HepG2 (cell line): ENCODE measurements around the gene PIP4K2B. TPM values are rescaled to one million over a fixed set of nuclear protein-coding genes. Genes with fewer than 3 reads are reported as not detected.

ENCODE experiments used
- ARID2 ChIP-seq: sonication (generic); formaldehyde crosslinking; IDR thresholded peaks from 2 replicates; pipeline ENCODE4 v1.8.1; 2022; ENCODE audit warnings: mild to moderate bottlenecking, missing genetic modification reagents, borderline replicate concordance
- ASH2L ChIP-seq: fragments of 300-600, 200-600 bp; sonication (generic); IDR thresholded peaks from 2 replicates; pipeline ENCODE4 v1.7.0; 2017; ENCODE audit warnings: low read depth, mild to moderate bottlenecking, moderate library complexity, mixed read lengths, low read length; ENCODE audit not compliant: insufficient read length
- ATF2 ChIP-seq: sonication (generic); formaldehyde crosslinking; IDR thresholded peaks from 2 replicates; pipeline ENCODE4 v1.4.0; 2020; ENCODE audit warnings: missing genetic modification reagents
- CBX5 ChIP-seq: sonication (generic); formaldehyde crosslinking; IDR thresholded peaks from 2 replicates; pipeline ENCODE4 v1.4.0; 2020; ENCODE audit warnings: missing genetic modification reagents, borderline replicate concordance
- DPF2 ChIP-seq: sonication (generic); formaldehyde crosslinking; IDR thresholded peaks from 2 replicates; pipeline ENCODE4 v1.4.0; 2020; ENCODE audit warnings: mild to moderate bottlenecking, low read depth, missing genetic modification reagents, borderline replicate concordance
- FOXA1 ChIP-seq, 2 experiments: fragments of 450-650 bp in 1 of 2; sonication (generic) in 1 of 2; formaldehyde crosslinking in 1 of 2; IDR thresholded peaks; 2 replicates each; pipeline versions ENCODE4 v1.4.0 to v1.6.1; 2016 to 2020; ENCODE audit warnings: missing genetic modification reagents in 1 of 2
- HDAC1 ChIP-seq: sonication (generic); formaldehyde crosslinking; IDR thresholded peaks from 2 replicates; pipeline ENCODE4 v1.5.1; 2020; ENCODE audit warnings: mild to moderate bottlenecking, missing genetic modification reagents
- KMT2B ChIP-seq: IDR thresholded peaks from 2 replicates; pipeline ENCODE4 v1.6.1; 2016; ENCODE audit warnings: missing genetic modification reagents, missing compliant biosample characterization
- MBNL3 ChIP-seq: fragments of 250-450 bp; sonication (Bioruptor Pico); conservative IDR thresholded peaks from 2 replicates; pipeline ENCODE4 v1.8.0; 2022; ENCODE audit warnings: mild to moderate bottlenecking, inconsistent platforms
- MXD1 ChIP-seq: sonication (generic); formaldehyde crosslinking; IDR thresholded peaks from 2 replicates; pipeline ENCODE4 v1.4.0; 2020; ENCODE audit warnings: mild to moderate bottlenecking, missing genetic modification reagents
- NAIF1 ChIP-seq: sonication (generic); formaldehyde crosslinking; IDR thresholded peaks from 2 replicates; pipeline ENCODE4 v1.5.0; 2020; ENCODE audit warnings: mild to moderate bottlenecking, missing genetic modification reagents, borderline replicate concordance
- PAXIP1 ChIP-seq: sonication (generic); formaldehyde crosslinking; conservative IDR thresholded peaks from 2 replicates; pipeline ENCODE4 v1.4.0; 2020; ENCODE audit warnings: mild to moderate bottlenecking, missing genetic modification reagents, moderate library complexity
- PHF5A ChIP-seq: IDR thresholded peaks from one replicate; pipeline ENCODE4 v1.6.1; 2018; ENCODE audit warnings: low read depth, missing genetic modification reagents; ENCODE audit not compliant: unreplicated experiment
- SIN3A ChIP-seq: IDR thresholded peaks from 2 replicates; pipeline ENCODE4 v1.6.1; 2011; ENCODE audit warnings: low read depth, mild to moderate bottlenecking, control low read depth, low read length, borderline replicate concordance
- SP2 ChIP-seq: sonication (generic); formaldehyde crosslinking; IDR thresholded peaks from 2 replicates; pipeline ENCODE4 v1.5.1; 2020; ENCODE audit warnings: mild to moderate bottlenecking, missing genetic modification reagents
- ZFP36L1 ChIP-seq: sonication (generic); formaldehyde crosslinking; IDR thresholded peaks from 2 replicates; pipeline ENCODE4 v1.8.0; 2022; ENCODE audit warnings: mild to moderate bottlenecking, missing genetic modification reagents, moderate library complexity
- ZFP90 ChIP-seq: sonication (generic); formaldehyde crosslinking; IDR thresholded peaks from 2 replicates; pipeline ENCODE4 v1.8.0; 2022; ENCODE audit warnings: missing genetic modification reagents, mild to moderate bottlenecking, inconsistent platforms, borderline replicate concordance
- ZMAT3 ChIP-seq: sonication (generic); formaldehyde crosslinking; conservative IDR thresholded peaks from 2 replicates; pipeline ENCODE4 v1.7.0; 2021; ENCODE audit warnings: missing genetic modification reagents
- ZNF136 ChIP-seq: sonication (generic); formaldehyde crosslinking; IDR thresholded peaks from 2 replicates; pipeline ENCODE4 v1.8.1; 2022; ENCODE audit warnings: low read depth, mild to moderate bottlenecking, moderate library complexity, missing genetic modification reagents
- ZNF234 ChIP-seq: sonication (generic); formaldehyde crosslinking; conservative IDR thresholded peaks from 2 replicates; pipeline ENCODE4 v1.5.1; 2020; ENCODE audit warnings: mild to moderate bottlenecking, missing genetic modification reagents
- ZNF430 ChIP-seq: sonication (generic); formaldehyde crosslinking; IDR thresholded peaks from 2 replicates; pipeline ENCODE4 v1.9.0; 2021; ENCODE audit warnings: mild to moderate bottlenecking, missing genetic modification reagents
- ZNF441 ChIP-seq: sonication (generic); formaldehyde crosslinking; IDR thresholded peaks from 2 replicates; pipeline ENCODE4 v1.7.0; 2021; ENCODE audit warnings: missing genetic modification reagents, borderline replicate concordance
- ZNF549 ChIP-seq: sonication (generic); formaldehyde crosslinking; IDR thresholded peaks from 2 replicates; pipeline ENCODE4 v1.5.0; 2020; ENCODE audit warnings: missing genetic modification reagents
- ZNF550 ChIP-seq: sonication (generic); formaldehyde crosslinking; IDR thresholded peaks from 2 replicates; pipeline ENCODE4 v1.4.0; 2020; ENCODE audit warnings: mild to moderate bottlenecking, missing genetic modification reagents, borderline replicate concordance
- ZNF615 ChIP-seq: sonication (generic); formaldehyde crosslinking; IDR thresholded peaks from 2 replicates; pipeline ENCODE4 v1.5.0; 2020; ENCODE audit warnings: mild to moderate bottlenecking, missing genetic modification reagents, borderline replicate concordance
- ZSCAN9 ChIP-seq: IDR thresholded peaks from 2 replicates; pipeline ENCODE4 v1.6.1; 2016; ENCODE audit warnings: borderline replicate concordance
- polyA plus RNA-seq, 8 experiments: library from polyadenylated mRNA; depleted of rRNA in 3 of 8; stranded (reverse) in 7 of 8; unstranded in 1 of 8; fragments of >200 nt; fragmentation: Illumina TruSeq in 4 of 8; extraction: Trizol in 4 of 8; gene quantifications; 2 replicates each; pipeline versions ENCODE4 v1.2.1 to v1.2.3, GENCODE V29; 2011 to 2016; ENCODE audit warnings: low read depth in 4 of 8, missing spikeins in 1 of 8, mixed read lengths in 1 of 8; ENCODE audit not compliant: insufficient read depth in 1 of 8
- total RNA-seq, 5 experiments: library from RNA; depleted of rRNA; stranded (reverse); fragments of >200 nt; fragmentation: Illumina TruSeq; extraction: Trizol; gene quantifications; 2 replicates each; pipeline ENCODE4 v1.2.3, GENCODE V29; 2016; ENCODE audit warnings: low read depth in 1 of 5

Gene PIP4K2B
- total and polyA plus RNA-seq, 2 of the 13 experiments (the other 11 are each of a cell fraction or from before 2014, with no cell fraction given) = 20.4 to 54.0 TPM

- no peak for TF ChIP-seq NAIF1
- no peak for TF ChIP-seq DPF2 (CRISPR knock-in tag)
- TF ChIP-seq PAXIP1 (CRISPR knock-in tag) = no peak
- no peak; the same call in 1 of the 2 replicates for TF ChIP-seq SP2
- no peak for TF ChIP-seq KMT2B
- no peak for TF ChIP-seq ZMAT3 (CRISPR knock-in tag)
- TF ChIP-seq ZNF615 (CRISPR knock-in tag) = no peak
- no peak for TF ChIP-seq ZNF136 (CRISPR knock-in tag)
- TF ChIP-seq ZNF441 (CRISPR knock-in tag) = 0 out of 2 replicates have a peak, but pooled peaks have one; percentile 15
- no peak for TF ChIP-seq ZNF430 (CRISPR knock-in tag)
- TF ChIP-seq MBNL3 (CRISPR knock-in tag) = no peak
- no peak for TF ChIP-seq ZFP90 (CRISPR knock-in tag)
- TF ChIP-seq FOXA1 (IDR thresholded peaks at IDR 0.05) = no peak
- TF ChIP-seq FOXA1 (CRISPR knock-in tag; IDR thresholded peaks at IDR 0.05) = no peak
- TF ChIP-seq ZSCAN9 (CRISPR knock-in tag) = no peak
- TF ChIP-seq MXD1 (CRISPR knock-in tag) = peak; percentile 85
- TF ChIP-seq ASH2L = no peak
- peak; percentile 80; the same call in 1 of the 2 replicates for TF ChIP-seq SIN3A
- no peak; the same call in 1 of the 2 replicates for TF ChIP-seq ATF2 (CRISPR knock-in tag)
- TF ChIP-seq ZNF550 (CRISPR knock-in tag) = no peak
- TF ChIP-seq ZNF234 (CRISPR knock-in tag) = no peak
- peak; percentile 52; the same call in 1 of the 2 replicates for TF ChIP-seq HDAC1 (CRISPR knock-in tag)
- no peak for TF ChIP-seq CBX5 (CRISPR knock-in tag)
- no peak for TF ChIP-seq ARID2 (CRISPR knock-in tag)
- TF ChIP-seq PHF5A (CRISPR knock-in tag) = peak; percentile 74
- TF ChIP-seq ZFP36L1 (CRISPR knock-in tag) = peak; percentile 56; the same call in 1 of the 2 replicates
- TF ChIP-seq ZNF549 (CRISPR knock-in tag) = no peak
Measured at GRCh38 chr17:38729886-38730525, 69.3 kb downstream of the PIP4K2B start, which contains the start of gene CISD3 (continued).
